ENCODE data around the gene GLT8D1. TPM values are rescaled to one million over a fixed set of nuclear protein-coding genes. Genes with fewer than 3 reads are reported as not detected.

Gene GLT8D1
- total RNA-seq, 2 experiments from 2014 or later: 34.0 to 35.6 TPM

DNA sequence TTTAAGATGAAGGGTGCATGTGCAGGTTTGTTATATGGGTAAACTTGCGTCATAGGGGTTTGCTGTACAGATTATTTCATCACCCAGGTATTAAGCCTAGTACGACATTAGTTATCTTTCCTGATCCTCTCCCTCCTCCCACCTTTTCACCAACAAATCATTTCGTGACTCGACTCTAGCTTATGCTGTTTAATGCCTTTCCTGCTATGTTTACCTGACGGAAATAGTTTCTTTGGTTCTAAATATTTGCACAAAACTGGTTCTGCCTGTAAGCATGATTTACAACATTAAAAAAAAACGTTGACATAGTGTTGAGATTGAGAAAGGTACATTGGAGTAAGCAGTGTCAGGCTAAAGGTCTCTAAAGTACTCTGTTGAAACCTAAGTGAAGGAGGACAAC is 17.3 kb downstream of the GLT8D1 start:
- BruUV-seq (replicated peaks): no TSS peak
- TF ChIP-seq EZH2phosphoT487 (IDR thresholded peaks at IDR 0.05; ENCODE audit: borderline replicate concordance, low read depth, low read length): no peak
- ChIA-PET CTCF (ENCODE audit: unreplicated experiment) (interaction anchor here (0.6 kb wide), 1 partner anchor 64 kb away, joined by 3 read pairs; no protein-coding TSS in a partner anchor), POLR2A (interaction anchor here (1.8 to 5.3 kb wide), 2 partner anchors 9 to 16 kb away, joined by 9 to 44 read pairs; partner anchors contain the start of genes GLT8D1 and SPCS1)
- intact Hi-C loops (cut with micrococcal nuclease; ENCODE audit: unreplicated experiment): loop anchor here (5.0 kb wide), 2 partner anchors 231 to 359 kb away; partner anchors contain the start of genes NISCH and SFMBT1
- H3K36me3 ChIP-seq (ENCODE audit: insufficient read depth, low read length): peaks cover 73% of the 10 kb centered on the region
- no peak for DNase-seq (ENCODE audit: low spot score)
- no peaks in the 10 kb centered on the region for H3K9me2 ChIP-seq (ENCODE audit: insufficient read depth, low read length)
- H3K27ac ChIP-seq (ENCODE audit: low read depth, low read length, poor library complexity, severe bottlenecking): no peak overlapping the region
- H3K4me2 ChIP-seq (ENCODE audit: low read length): peak overlapping the region; percentile 90
- no peaks in the 10 kb centered on the region for H3K9me3 ChIP-seq (ENCODE audit: low read length)
- H4K20me1 ChIP-seq (ENCODE audit: insufficient read depth, low read length): peaks cover 29% of the 10 kb centered on the region
- no peak overlapping the region for H3K4me3 ChIP-seq (ENCODE audit: low read depth, low read length, poor library complexity, severe bottlenecking)
- H3K4me1 ChIP-seq (ENCODE audit: insufficient read depth, low read length, poor library complexity, severe bottlenecking): peaks cover 37% of the 10 kb centered on the region
- no peak overlapping the region for H2AFZ ChIP-seq (ENCODE audit: low read length)
- peaks cover 81% of the 10 kb centered on the region for H3K79me2 ChIP-seq (ENCODE audit: insufficient read depth, low read depth, low read length)

GRCh38 chr3:52685709-52686691 is 19.6 kb downstream of the GLT8D1 start, which contains the start of the genes GNL3 and PBRM1:
Gene GNL3, plus strand, starts transcription at chr3:52686032. Its CDS starts 61 bp downstream, at chr3:52686093.
Gene PBRM1, minus strand, starts transcription at chr3:52685913.
- POLR2A ChIA-PET: interaction anchor here (0.6 to 1.5 kb wide), 7 partner anchors 8 to 1244 kb away, joined by 3 to 6 read pairs (median 3); partner anchors contain the start of genes GLT8D1 and SPCS1
- BruUV-seq (replicated peaks): TSS peak; percentile 72
- Histone ChIP-seq H3K9me2 (ENCODE audit: insufficient read depth, low read length) (no peaks in the 10 kb centered on the region), H4K20me1 (ENCODE audit: insufficient read depth, low read length) (peaks cover 31% of the 10 kb centered on the region; the same call in 1 of the 2 replicates), H3K36me3 (ENCODE audit: insufficient read depth, low read length) (peaks cover 63% of the 10 kb centered on the region), H3K27ac (ENCODE audit: low read depth, low read length, poor library complexity, severe bottlenecking) (peak within 1 kb of the TSS; percentile 81), H3K4me2 (ENCODE audit: low read length) (peak within 1 kb of the TSS; percentile 97), H3K79me2 (ENCODE audit: insufficient read depth, low read depth, low read length) (peaks cover 89% of the 10 kb centered on the region), H3K9me3 (ENCODE audit: low read length) (no peaks in the 10 kb centered on the region), H3K4me3 (ENCODE audit: low read depth, low read length, poor library complexity, severe bottlenecking) (peak within 1 kb of the TSS; percentile 94), H3K4me1 (ENCODE audit: insufficient read depth, low read length, poor library complexity, severe bottlenecking) (peaks cover 44% of the 10 kb centered on the region), H2AFZ (ENCODE audit: low read length) (peak within 1 kb of the TSS; percentile 45; the same call in 1 of the 2 replicates)
- peak; percentile 98 for DNase-seq (ENCODE audit: low spot score)
- intact Hi-C loops (cut with micrococcal nuclease; ENCODE audit: unreplicated experiment): loop anchor here (1.0 to 5.0 kb wide), 4 partner anchors 20 to 361 kb away; partner anchors contain the start of genes NISCH, SFMBT1, SPCS1 and UQCC5
- TF ChIP-seq, protein P1, sequence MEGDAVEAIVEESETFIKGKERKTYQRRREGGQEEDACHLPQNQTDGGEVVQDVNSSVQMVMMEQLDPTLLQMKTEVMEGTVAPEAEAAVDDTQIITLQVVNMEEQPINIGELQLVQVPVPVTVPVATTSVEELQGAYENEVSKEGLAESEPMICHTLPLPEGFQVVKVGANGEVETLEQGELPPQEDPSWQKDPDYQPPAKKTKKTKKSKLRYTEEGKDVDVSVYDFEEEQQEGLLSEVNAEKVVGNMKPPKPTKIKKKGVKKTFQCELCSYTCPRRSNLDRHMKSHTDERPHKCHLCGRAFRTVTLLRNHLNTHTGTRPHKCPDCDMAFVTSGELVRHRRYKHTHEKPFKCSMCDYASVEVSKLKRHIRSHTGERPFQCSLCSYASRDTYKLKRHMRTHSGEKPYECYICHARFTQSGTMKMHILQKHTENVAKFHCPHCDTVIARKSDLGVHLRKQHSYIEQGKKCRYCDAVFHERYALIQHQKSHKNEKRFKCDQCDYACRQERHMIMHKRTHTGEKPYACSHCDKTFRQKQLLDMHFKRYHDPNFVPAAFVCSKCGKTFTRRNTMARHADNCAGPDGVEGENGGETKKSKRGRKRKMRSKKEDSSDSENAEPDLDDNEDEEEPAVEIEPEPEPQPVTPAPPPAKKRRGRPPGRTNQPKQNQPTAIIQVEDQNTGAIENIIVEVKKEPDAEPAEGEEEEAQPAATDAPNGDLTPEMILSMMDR (conservative IDR thresholded peaks at IDR 0.05; ENCODE audit: low read length): no peak
- TF ChIP-seq EZH2phosphoT487 (IDR thresholded peaks at IDR 0.05; ENCODE audit: borderline replicate concordance, low read depth, low read length): no peak
- CTCF ChIA-PET (ENCODE audit: unreplicated experiment): no interaction called here

DNA sequence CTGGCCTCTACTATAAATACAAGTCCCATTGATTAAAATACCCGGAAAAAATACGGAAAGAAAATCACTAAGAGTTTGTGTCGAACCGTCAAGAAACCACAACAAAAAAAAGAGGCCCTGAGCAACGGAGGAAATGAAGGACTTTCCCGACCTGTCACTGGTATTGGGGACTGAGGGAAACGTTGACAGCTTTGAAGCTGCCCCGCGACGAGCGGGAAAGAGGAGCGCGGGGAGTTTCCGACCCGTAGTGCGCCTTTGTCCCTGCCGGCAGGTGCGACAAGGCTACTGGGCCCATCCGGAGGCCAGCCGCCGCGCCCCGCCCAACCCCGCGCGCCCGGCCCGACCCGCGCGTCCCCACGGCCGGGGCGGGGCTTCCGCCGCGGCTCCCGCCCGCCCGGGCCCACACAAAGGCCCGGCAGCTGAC is 20.3 kb downstream of the GLT8D1 start:
- peaks cover 89% of the 10 kb centered on the region for H3K79me2 ChIP-seq (ENCODE audit: insufficient read depth, low read depth, low read length)
- no TSS peak for BruUV-seq (replicated peaks)
- DNase-seq (ENCODE audit: low spot score): peak; percentile 88
- H3K9me2 ChIP-seq (ENCODE audit: insufficient read depth, low read length): no peaks in the 10 kb centered on the region
- ChIA-PET POLR2A (interaction anchor here (0.6 to 1.0 kb wide), 5 partner anchors 21 to 1244 kb away, joined by 3 to 4 read pairs (median 3); partner anchors contain the start of genes GLT8D1 and SPCS1), CTCF (ENCODE audit: unreplicated experiment) (no interaction called here)
- no peaks in the 10 kb centered on the region for H3K9me3 ChIP-seq (ENCODE audit: low read length)
- intact Hi-C loops (cut with micrococcal nuclease; ENCODE audit: unreplicated experiment): loop anchor here (1.0 to 5.0 kb wide), 4 partner anchors 21 to 362 kb away; partner anchors contain the start of genes NISCH, SFMBT1, SPCS1 and UQCC5
- H3K27ac ChIP-seq (ENCODE audit: low read depth, low read length, poor library complexity, severe bottlenecking): peak overlapping the region; percentile 81
- peaks cover 44% of the 10 kb centered on the region for H3K4me1 ChIP-seq (ENCODE audit: insufficient read depth, low read length, poor library complexity, severe bottlenecking)
- H3K36me3 ChIP-seq (ENCODE audit: insufficient read depth, low read length): peaks cover 63% of the 10 kb centered on the region
- TF ChIP-seq, protein P1 (conservative IDR thresholded peaks at IDR 0.05; ENCODE audit: low read length): no peak
- no peak for TF ChIP-seq EZH2phosphoT487 (IDR thresholded peaks at IDR 0.05; ENCODE audit: borderline replicate concordance, low read depth, low read length)
- peak overlapping the region; percentile 97 for H3K4me2 ChIP-seq (ENCODE audit: low read length)
- H4K20me1 ChIP-seq (ENCODE audit: insufficient read depth, low read length): peaks cover 31% of the 10 kb centered on the region; the same call in 1 of the 2 replicates
- peak overlapping the region; percentile 45; the same call in 1 of the 2 replicates for H2AFZ ChIP-seq (ENCODE audit: low read length)
- H3K4me3 ChIP-seq (ENCODE audit: low read depth, low read length, poor library complexity, severe bottlenecking): peak overlapping the region; percentile 94
